Inferior parietal cortex (tissue), 1 donor: ENCODE results near the gene DYNC1H1.

Experiments used
- DNase-seq: peaks from one replicate; pipeline ENCODE4 v3.0.0-alpha.2; 2016; ENCODE audit errors: extremely low spot score

Gene DYNC1H1

DNA sequence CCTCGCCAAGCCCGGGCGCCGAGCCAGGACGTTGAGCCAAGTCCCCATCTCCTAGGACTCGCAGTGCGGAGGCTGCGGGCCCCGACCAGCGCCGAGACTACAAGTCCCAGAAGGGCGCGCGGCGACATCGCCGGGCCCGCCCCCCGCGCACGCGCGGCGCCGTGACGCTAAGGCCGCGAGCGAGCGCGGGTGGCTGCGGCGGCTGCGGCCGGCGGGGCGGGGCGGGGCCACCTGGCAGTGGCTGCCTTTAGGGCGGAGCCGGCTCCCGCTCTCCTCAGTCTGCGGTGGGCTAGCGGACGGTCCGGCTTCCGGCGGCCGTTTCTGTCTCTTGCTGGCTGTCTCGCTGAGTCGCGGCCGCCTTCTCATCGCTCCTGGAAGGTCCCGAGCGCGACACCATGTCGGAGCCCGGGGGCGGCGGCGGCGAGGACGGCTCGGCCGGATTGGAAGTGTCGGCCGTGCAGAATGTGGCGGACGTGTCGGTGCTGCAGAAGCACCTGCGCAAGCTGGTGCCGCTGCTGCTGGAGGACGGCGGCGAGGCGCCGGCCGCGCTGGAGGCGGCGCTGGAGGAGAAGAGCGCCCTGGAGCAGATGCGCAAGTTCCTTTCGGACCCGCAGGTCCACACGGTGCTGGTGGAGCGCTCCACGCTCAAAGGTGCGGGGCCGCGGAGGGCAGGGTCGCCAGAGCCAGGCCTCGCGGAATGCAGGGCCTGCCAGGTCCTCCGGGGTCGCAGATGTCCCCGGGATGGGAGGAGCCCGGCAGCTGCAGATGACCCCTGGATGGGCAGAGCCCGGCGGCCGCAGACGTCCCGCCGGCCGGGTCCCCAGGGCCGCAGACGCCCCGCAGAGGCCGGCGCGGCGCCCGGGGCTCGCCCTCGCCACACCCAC is at the start of gene DYNC1H1:
TSS of gene DYNC1H1 (plus strand) at position 277 of the 884 bp plus-strand sequence. CDS start at position 396, 119 bp downstream.
- DNase-seq = peak; percentile 89

DNA sequence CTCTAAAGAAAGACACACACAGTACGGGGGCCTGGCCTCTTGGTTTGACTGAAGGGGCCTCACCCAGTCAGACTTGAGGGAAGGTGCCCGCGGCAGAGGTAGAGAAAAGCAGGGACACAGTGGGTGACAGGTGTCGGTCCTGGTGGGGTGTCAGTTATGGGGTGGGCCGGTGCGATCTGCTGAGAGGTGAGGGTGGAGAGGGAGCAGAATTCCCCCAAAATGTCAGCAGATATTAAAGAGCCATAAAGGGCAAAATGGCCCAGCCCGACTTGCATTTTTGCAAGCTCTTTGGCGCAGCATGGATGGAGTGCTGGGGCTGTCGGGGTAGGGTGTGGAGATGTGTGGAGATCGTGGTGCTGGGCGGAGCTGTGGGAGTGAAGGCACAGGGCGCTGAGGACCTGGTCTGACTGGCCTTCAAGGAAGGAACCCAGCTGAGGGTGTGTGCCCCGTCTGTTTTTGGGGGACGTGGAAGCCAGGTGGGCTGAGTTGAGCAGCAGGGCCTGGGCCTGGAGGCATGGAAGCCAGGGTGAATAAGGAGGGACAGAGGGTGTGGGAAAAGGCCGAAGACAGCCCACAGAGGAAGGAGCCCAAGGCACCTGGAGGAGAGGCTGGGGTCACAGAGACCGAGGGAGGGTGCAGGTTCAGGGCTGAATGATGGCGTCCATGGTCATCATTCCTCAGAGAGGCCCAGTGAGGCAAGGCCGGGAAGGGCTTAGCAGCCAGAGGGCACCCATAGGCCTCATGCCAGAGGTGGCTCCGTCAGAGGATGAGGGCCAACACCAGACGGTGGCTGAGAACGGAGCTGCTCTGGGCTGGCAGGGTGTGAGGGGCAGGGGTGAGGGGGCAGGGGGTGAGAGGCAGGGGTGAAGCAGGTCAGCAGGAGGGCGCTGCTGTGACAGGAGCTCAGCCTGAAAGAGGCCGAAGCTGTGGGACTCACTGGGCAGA is 48.2 kb upstream of the DYNC1H1 start:
- no peak for DNase-seq

GRCh38 chr14:101916816-101917412 is 47.5 kb upstream of the DYNC1H1 start:
- no peak for DNase-seq

GRCh38 chr14:101917413-101918017 is 46.9 kb upstream of the DYNC1H1 start:
- DNase-seq = no peak

DNA sequence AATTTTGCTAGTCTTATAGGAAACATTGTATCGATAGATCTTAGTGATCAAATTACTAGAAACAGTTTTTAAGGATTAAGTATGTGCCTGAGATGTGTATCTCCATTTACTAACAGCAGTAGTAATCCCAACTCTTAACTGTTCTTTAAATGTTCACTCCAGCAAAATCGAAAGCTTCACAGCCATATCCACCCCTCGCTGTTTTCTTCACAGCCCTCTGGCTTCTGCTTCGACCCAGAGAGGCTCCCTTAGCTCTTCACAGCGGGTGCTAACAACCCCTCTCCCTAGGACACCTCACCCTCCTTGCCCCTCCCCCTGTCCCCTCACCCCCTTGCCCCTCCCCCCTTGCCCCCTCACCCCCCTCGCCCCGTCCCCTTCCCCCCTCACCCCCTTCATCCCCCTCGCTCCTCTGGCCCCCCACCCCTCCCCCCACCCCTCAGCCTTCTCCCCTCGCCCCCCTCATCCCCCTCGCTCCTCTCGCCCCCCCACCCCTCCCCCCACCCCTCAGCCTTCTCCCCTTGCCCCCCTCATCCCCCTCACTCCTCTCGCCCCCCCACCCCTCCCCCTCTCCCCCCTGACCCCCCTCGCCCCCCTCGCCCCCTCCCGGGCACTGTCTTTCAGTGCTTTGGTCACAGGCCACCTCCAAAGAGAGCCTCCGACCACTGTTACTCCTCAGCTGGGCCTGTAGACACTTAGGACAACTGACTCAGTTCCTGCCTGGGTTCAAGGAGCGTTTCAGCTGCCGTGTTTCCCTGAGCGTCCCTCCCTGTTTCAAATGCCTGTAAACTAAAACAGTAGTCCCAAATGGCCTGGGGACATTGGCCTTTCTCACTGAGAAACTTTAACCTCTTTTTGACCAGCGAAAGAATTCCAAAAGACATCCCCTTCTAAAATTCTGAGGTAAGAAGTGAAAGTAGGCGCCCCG is 46.0 kb upstream of the DYNC1H1 start:
- no peak for DNase-seq

- DNase-seq = no peak
These were observed 44.1 kb upstream of the DYNC1H1 start for GRCh38 chr14:101920271-101920670.

DNA sequence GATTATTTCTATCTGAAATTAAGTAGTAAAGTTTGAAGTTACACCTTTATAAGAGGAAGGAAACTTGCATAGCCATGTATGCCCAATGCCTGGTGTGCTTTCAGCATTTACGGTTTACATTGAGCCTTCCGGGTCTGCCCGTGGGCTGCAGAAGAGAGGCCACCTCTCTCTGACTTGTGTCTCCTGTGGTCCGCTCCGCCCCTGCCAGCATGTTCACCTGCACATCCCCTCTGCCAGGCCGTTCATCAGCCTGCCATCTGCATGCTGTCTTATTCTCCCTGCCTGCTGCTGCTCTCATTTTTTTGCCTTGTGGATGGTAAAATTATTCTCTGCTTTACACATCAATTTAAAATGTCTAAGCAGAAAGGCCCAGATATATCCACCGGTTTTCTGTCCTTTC is 41.5 kb upstream of the DYNC1H1 start:
- no peak for DNase-seq

GRCh38 chr14:101925152-101925551 is 39.2 kb upstream of the DYNC1H1 start:
- DNase-seq = no peak

GRCh38 chr14:101926085-101926484 is 38.3 kb upstream of the DYNC1H1 start:
- no peak for DNase-seq

GRCh38 chr14:101926620-101927019 is 37.8 kb upstream of the DYNC1H1 start:
- no peak for DNase-seq

- DNase-seq = no peak
These were observed 36.5 kb upstream of the DYNC1H1 start for GRCh38 chr14:101927859-101928258.

DNA sequence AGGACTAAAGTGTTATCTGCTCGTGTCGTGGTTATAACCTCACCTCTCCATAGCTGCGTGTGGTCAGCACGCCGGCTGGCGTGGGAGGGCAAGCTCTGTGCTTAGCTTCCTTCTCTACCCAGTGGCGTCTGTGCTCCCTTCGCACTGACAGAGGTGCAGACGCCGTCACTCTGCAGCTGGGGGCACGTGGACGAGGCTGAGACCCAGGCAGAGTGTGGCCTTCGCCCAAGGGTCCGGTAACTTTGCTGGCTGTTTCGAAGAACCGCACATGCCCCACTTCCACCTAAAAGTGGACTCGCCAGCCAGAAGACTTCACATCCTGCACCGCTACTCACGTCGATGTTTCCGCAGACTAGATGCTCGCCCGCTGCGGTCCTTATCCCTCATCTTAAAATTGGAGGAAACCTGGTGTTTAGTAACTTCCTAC is 35.9 kb upstream of the DYNC1H1 start:
- DNase-seq = no peak

DNA sequence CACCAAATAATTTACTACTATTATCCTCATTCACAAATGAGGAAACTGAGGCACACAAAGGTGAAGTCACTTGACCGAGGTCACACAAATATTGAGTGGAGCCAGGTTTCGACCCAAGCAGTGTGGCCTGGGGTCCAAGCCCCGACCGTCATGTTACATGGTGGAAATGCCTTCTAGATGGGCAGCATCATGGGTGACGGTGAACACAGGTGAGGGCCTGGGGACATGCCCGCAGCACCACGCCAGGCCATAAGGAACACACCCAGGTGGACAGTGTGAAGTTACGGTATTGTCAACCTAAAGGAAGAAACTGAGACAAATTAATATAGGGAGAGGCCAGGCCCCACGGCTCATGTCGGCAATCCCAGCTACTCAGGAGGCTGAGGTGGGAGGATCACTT is 35.3 kb upstream of the DYNC1H1 start:
- no peak for DNase-seq

DNA sequence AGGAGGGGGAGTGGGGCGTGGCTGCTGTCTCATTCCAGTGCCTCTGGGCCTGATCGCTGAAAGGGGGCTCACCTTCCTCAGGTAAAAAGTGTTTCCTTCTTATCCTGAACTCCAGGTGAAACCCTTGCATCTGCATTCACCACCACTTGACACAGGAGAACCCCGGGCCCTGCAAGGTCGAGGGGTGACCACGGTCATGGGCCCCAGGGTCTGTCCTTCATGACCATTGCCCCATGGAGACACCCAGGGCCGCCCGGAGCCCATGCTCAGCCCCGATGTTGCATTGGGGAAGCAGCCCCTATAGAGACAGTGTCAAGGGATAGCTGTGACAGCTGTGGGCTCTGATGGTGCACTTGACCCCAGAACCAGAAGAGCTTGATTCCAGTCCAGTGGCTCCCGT is 34.4 kb upstream of the DYNC1H1 start:
- no peak for DNase-seq

DNA sequence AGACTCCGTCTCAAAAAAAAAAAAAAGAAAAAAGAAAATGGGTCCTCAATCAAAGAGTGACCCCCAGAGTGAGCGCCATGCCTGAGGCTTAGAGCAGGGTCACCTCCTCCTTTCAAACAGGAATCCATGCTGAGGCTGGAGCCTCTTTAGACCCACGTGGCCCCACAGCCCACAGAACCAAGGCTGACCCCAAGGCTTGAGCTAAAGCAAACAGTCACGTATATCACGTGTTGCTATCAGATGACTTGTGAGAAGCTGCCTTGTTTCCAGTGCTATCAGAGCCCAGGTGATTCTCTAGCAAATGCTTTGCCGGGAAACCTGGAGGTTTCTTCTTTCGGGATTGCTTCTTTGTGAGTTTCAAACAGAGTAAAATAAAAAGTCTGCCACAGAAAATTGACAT is 31.7 kb upstream of the DYNC1H1 start:
- DNase-seq = no peak

DNA sequence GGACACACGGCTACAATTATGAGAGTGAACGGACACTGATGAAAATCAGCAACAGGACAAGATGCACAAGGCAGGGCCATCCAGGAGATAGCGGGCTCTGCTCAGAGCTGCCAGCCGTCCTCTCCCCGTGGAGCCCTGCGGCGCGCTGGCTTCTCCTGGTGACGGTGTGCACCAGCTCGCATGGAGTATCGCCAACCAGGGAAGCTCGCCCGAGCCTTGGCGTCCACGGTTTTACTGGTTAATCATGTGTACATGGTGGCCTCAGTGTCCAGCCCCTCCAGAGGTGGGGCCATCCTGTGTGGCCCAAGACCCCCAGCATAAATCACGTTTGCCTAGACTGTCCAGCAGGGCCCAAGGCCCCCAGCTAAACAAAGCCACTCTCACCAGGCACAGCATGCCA is 31.2 kb upstream of the DYNC1H1 start:
- no peak for DNase-seq

GRCh38 chr14:101934601-101935150 is 29.7 kb upstream of the DYNC1H1 start:
- no peak for DNase-seq

DNA sequence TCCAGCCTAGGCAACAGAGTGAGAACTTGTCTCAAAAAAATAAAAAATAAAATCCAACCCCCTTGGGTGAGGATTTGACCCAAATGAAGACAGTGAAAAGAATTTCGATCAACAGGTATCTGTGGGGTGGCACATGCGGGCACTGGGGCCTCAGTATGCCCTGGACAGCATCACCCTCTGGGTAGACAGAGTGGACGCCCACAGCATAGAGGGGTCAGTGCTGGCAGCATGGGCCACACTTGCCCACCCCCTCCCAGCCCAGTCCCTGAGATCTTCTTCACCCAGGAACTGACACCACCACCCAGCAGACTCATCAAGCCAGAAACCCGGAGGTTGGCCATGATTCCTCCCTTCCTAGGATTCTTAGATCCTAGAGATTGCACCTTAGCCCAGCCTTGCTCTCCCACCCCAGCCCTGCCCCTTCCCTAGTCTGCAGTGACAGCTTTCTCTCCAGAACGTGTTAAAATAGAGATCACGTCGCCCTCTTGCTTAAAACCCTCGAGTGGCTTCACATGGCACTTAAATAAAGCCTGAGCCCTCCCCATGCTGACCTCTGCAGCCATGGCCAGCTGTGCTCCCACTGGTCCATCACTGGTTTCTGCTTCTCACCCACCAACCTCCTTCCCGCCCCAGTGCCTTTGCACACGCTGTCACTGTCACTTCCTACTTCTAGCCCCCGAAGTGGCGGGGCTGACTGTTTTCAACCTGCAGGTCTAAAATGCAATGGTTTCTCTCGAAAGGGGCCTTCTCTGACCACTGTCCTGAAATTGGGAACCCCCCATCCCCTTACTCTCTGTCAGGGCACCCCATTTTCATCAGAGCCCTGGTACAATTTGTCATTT is 26.2 kb upstream of the DYNC1H1 start:
- no peak for DNase-seq

DNA sequence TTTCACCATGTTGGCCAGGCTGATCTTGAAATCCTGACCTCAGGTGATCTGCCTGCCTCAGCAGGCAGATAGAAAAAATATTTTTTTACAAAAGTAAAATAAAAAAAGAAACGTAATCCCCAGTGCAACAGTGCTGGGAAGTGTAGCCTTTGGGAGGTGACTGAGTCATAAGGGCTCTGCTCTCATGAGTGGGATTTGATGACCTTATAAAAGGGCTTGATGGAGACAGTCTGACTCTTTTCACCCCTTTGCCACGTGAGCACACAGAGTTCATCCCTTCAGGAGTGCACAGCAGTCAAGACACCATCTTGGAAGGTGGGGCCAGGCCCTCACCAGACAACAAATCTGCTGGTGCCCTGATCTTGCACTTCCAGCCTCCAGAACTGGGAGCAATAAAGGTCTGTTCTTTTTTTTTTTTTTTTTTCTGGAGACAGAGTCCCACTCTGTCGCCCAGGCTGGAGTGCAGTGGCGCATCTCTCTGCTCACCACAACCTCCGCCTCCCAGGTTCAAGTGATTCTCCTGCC is 24.7 kb upstream of the DYNC1H1 start:
- no peak for DNase-seq
